SU-DHL-6 (cell line): Measurements from ENCODE around the gene TNFRSF4.

Experiments
- H2AFZ ChIP-seq: fragments of 200-600 bp; sonication (generic); 2 replicates; pipeline ENCODE4 v1.6.1; 2014; ENCODE audit warnings: low read depth, mild to moderate bottlenecking, moderate library complexity, mixed read lengths, antibody characterized with exemption, low read length; ENCODE audit not compliant: severe bottlenecking
- H3F3A ChIP-seq: fragments of 200-600 bp; shearing (Covaris generic); 2 replicates; pipeline ENCODE4 v1.6.0; 2016; ENCODE audit warnings: antibody characterized with exemption, mild to moderate bottlenecking; ENCODE audit not compliant: insufficient read depth
- H3K27ac ChIP-seq: fragments of 200-600 bp; sonication (generic); 2 replicates; pipeline ENCODE4 v1.5.1; 2016; ENCODE audit warnings: low read depth, mild to moderate bottlenecking, low read length, moderate library complexity, mixed read lengths
- H3K27me3 ChIP-seq: fragments of 200-600 bp; sonication (generic), shearing (Covaris generic); 2 replicates; pipeline ENCODE4 v1.6.0; 2014; ENCODE audit warnings: mild to moderate bottlenecking, low read length
- H3K36me3 ChIP-seq: fragments of 200-600 bp; sonication (generic); 2 replicates; pipeline ENCODE4 v1.6.1; 2014; ENCODE audit warnings: mild to moderate bottlenecking, low read length, mixed read lengths
- H3K4me2 ChIP-seq: fragments of 300-600, 200-600 bp; shearing (Covaris generic), sonication (generic); 2 replicates; pipeline ENCODE4 v1.6.0; 2014; ENCODE audit warnings: low read length, low read depth, mild to moderate bottlenecking; ENCODE audit not compliant: poor library complexity, severe bottlenecking
- H3K4me3 ChIP-seq: fragments of 200-600 bp; sonication (generic); 2 replicates; pipeline ENCODE4 v1.5.1; 2014; ENCODE audit warnings: antibody characterized with exemption, low read length, mild to moderate bottlenecking, mixed read lengths; ENCODE audit not compliant: insufficient read depth, poor library complexity, severe bottlenecking
- H3K79me2 ChIP-seq: fragments of 200-600 bp; sonication (generic); 2 replicates; pipeline ENCODE4 v1.6.1; 2014; ENCODE audit warnings: mild to moderate bottlenecking, low read length, moderate library complexity; ENCODE audit not compliant: insufficient read depth
- H3K9ac ChIP-seq: fragments of 200-600 bp; sonication (generic); 2 replicates; pipeline ENCODE4 v1.7.0; 2014; ENCODE audit warnings: mild to moderate bottlenecking, low read length
- H3K9me2 ChIP-seq: fragments of 200-600 bp; sonication (generic); replicated peaks from 2 replicates; pipeline ENCODE4 v1.6.1; 2014; ENCODE audit warnings: low read length; ENCODE audit not compliant: insufficient read depth
- H3K9me3 ChIP-seq: fragments of 200-600 bp; sonication (generic); 2 replicates; pipeline ENCODE4 v1.6.1; 2014; ENCODE audit warnings: low read length, mixed read lengths; ENCODE audit not compliant: insufficient read depth
- H4K20me1 ChIP-seq: fragments of 200-600 bp; sonication (generic); 2 replicates; pipeline ENCODE4 v1.6.1; 2014; ENCODE audit warnings: low read depth, mild to moderate bottlenecking, antibody characterized with exemption, low read length, moderate library complexity, mixed read lengths
- CTCF ChIP-seq: fragments of 200-600 bp; sonication (generic); IDR thresholded peaks from one replicate; pipeline ENCODE4 v1.5.1; 2017; ENCODE audit warnings: antibody characterized with exemption, mild to moderate bottlenecking, low read length, moderate library complexity; ENCODE audit not compliant: insufficient read depth, poor library complexity, severe bottlenecking
- EZH2phosphoT487 ChIP-seq: fragments of 200-600 bp; sonication (generic), shearing (Covaris generic); conservative IDR thresholded peaks from 2 replicates; pipeline ENCODE4 v1.6.1; 2018; ENCODE audit warnings: mild to moderate bottlenecking, antibody characterized with exemption, low read length, moderate library complexity, mixed read lengths

TNFRSF4 gene

GRCh38 chr1:1165485-1165884, 48.5 kb downstream of the TNFRSF4 start:
- Histone ChIP-seq H3F3A (no peaks in the 10 kb centered on the region), H3K9ac (no peak overlapping the region), H3K4me2 (no peak overlapping the region), H3K36me3 (no peaks in the 10 kb centered on the region), H3K27me3 (no peaks in the 10 kb centered on the region), H3K9me3 (no peaks in the 10 kb centered on the region), H3K4me3 (no peak overlapping the region), H2AFZ (no peak overlapping the region), H3K27ac (no peak overlapping the region), H4K20me1 (no peaks in the 10 kb centered on the region), H3K9me2 (no peaks in the 10 kb centered on the region), H3K79me2 (no peaks in the 10 kb centered on the region)
- TF ChIP-seq EZH2phosphoT487 (no peak), CTCF (no peak)

- H3K27ac ChIP-seq = no peak overlapping the region
- no peaks in the 10 kb centered on the region for H3K9me2 ChIP-seq
- H3K36me3 ChIP-seq = no peaks in the 10 kb centered on the region
- no peak overlapping the region for H3K4me3 ChIP-seq
- H3K4me2 ChIP-seq = no peak overlapping the region
- no peaks in the 10 kb centered on the region for H3K9me3 ChIP-seq
- H3K9ac ChIP-seq = no peak overlapping the region
- TF ChIP-seq CTCF = no peak
- TF ChIP-seq EZH2phosphoT487 = no peak
- H2AFZ ChIP-seq = no peak overlapping the region
- no peaks in the 10 kb centered on the region for H4K20me1 ChIP-seq
- no peaks in the 10 kb centered on the region for H3K27me3 ChIP-seq
- no peaks in the 10 kb centered on the region for H3K79me2 ChIP-seq
- no peaks in the 10 kb centered on the region for H3F3A ChIP-seq
These were observed 49.1 kb downstream of the TNFRSF4 start for GRCh38 chr1:1164701-1165451.

- no peak overlapping the region for H3K4me3 ChIP-seq
- no peak overlapping the region for H3K27ac ChIP-seq
- H3K9me2 ChIP-seq = no peaks in the 10 kb centered on the region
- no peaks in the 10 kb centered on the region for H3K27me3 ChIP-seq
- H3K4me2 ChIP-seq = no peak overlapping the region
- H4K20me1 ChIP-seq = no peaks in the 10 kb centered on the region
- H3K79me2 ChIP-seq = no peaks in the 10 kb centered on the region
- no peak overlapping the region for H2AFZ ChIP-seq
- no peaks in the 10 kb centered on the region for H3K9me3 ChIP-seq
- H3K9ac ChIP-seq = no peak overlapping the region
- TF ChIP-seq EZH2phosphoT487 = no peak
- no peak for TF ChIP-seq CTCF
- H3F3A ChIP-seq = no peaks in the 10 kb centered on the region
- no peaks in the 10 kb centered on the region for H3K36me3 ChIP-seq
These were observed 49.6 kb downstream of the TNFRSF4 start for GRCh38 chr1:1164361-1164700.
